Endothelial cell of umbilical vein (primary cell): ENCODE data around the gene MRNIP. TPM values are rescaled to one million over a fixed set of nuclear protein-coding genes. Genes with fewer than 3 reads are reported as not detected.

Experiments used
- BruUV-seq: library from RNA; stranded (reverse); fragments of 400-500 nt; replicated peaks from 2 replicates; lab custom pipeline; 2021; lab: Mats Ljungman, UMichigan
- CTCF ChIA-PET: fragments of 300-600, 350-600 bp; sonication (Branson Sonifier 250); formaldehyde crosslinking; loops from one replicate; lab custom pipeline; 2021; ENCODE audit warnings: antibody characterized with exemption, inconsistent platforms; lab: Charles Lee
- POLR2A ChIA-PET: fragments of 300-600, 350-600 bp; sonication (Branson Sonifier 250); formaldehyde crosslinking; loops from one replicate; lab custom pipeline; 2021; ENCODE audit warnings: antibody characterized with exemption, inconsistent platforms; lab: Charles Lee
- DNase-seq: peaks from one replicate; pipeline ENCODE4 v3.0.0-alpha.2; 2011; ENCODE audit warnings: low read depth, low spot score
- FAIRE-seq: peaks from 2 replicates; lab custom pipeline; 2011; peaks lifted over from hg19 to GRCh38; lab: Jason Lieb, UNC
- H2AFZ ChIP-seq: 2 replicates; pipeline ENCODE4 v1.6.0; 2012; ENCODE audit warnings: low read depth, low read length, control low read depth, inconsistent platforms
- H3K27ac ChIP-seq: 2 replicates; pipeline ENCODE4 v1.5.1; 2011; ENCODE audit warnings: low read depth, mild to moderate bottlenecking, control low read depth, low read length, moderate library complexity; ENCODE audit not compliant: insufficient read depth
- H3K27me3 ChIP-seq, 2 experiments: 2 replicates each; pipeline versions ENCODE4 v1.6.0 to v1.6.1; 2011; ENCODE audit warnings: low read length in 2 of 2, mixed read lengths in 1 of 2; ENCODE audit not compliant: control insufficient read depth in 2 of 2, insufficient read depth in 2 of 2
- H3K36me3 ChIP-seq, 2 experiments: 2 replicates in 1 of 2; 3 replicates in 1 of 2; pipeline ENCODE4 v1.5.1; 2011; ENCODE audit warnings: low read length in 2 of 2, mild to moderate bottlenecking in 1 of 2, moderate library complexity in 1 of 2; ENCODE audit not compliant: control insufficient read depth in 2 of 2, insufficient read depth in 2 of 2; ENCODE audit errors: extremely low read depth in 1 of 2
- H3K4me1 ChIP-seq: 3 replicates; pipeline ENCODE4 v1.5.1; 2011; ENCODE audit warnings: mild to moderate bottlenecking, low read length; ENCODE audit not compliant: control insufficient read depth, insufficient read depth; ENCODE audit errors: extremely low read depth
- H3K4me2 ChIP-seq: 2 replicates; pipeline ENCODE4 v1.6.1; 2011; ENCODE audit warnings: low read length, control low read depth, mixed read lengths; ENCODE audit not compliant: insufficient read depth
- H3K4me3 ChIP-seq, 3 experiments: fragments of 200-600 bp in 1 of 3; sonication (generic), shearing (Covaris generic) in 1 of 3; replicated peaks in 1 of 3; 2 replicates each; pipeline ENCODE4 v1.5.1; 2011 to 2016; ENCODE audit warnings: control low read depth in 3 of 3, low read length in 3 of 3, mild to moderate bottlenecking in 2 of 3, inconsistent platforms in 1 of 3, low read depth in 1 of 3, moderate library complexity in 1 of 3; ENCODE audit not compliant: insufficient read depth in 1 of 3
- H3K79me2 ChIP-seq: 2 replicates; pipeline ENCODE4 v1.6.0; 2012; ENCODE audit warnings: low read length, inconsistent platforms; ENCODE audit not compliant: control insufficient read depth, insufficient read depth
- H3K9ac ChIP-seq: replicated peaks from 2 replicates; pipeline ENCODE3; 2011; ENCODE audit warnings: low read length, control low read depth; ENCODE audit not compliant: insufficient read depth; ENCODE audit errors: extremely low read depth
- H3K9me1 ChIP-seq: replicated peaks from 3 replicates; pipeline ENCODE4 v1.6.0; 2011; ENCODE audit warnings: mild to moderate bottlenecking, low read length; ENCODE audit not compliant: control insufficient read depth, insufficient read depth; ENCODE audit errors: extremely low read depth
- H3K9me3 ChIP-seq: replicated peaks from 2 replicates; pipeline ENCODE4 v1.5.1; 2012; ENCODE audit warnings: low read length, inconsistent platforms; ENCODE audit not compliant: control insufficient read depth, insufficient read depth
- H4K20me1 ChIP-seq: replicated peaks from 2 replicates; pipeline ENCODE3; 2011; ENCODE audit warnings: mild to moderate bottlenecking, low read length; ENCODE audit not compliant: control insufficient read depth, insufficient read depth; ENCODE audit errors: extremely low read depth
- EZH2 ChIP-seq: IDR thresholded peaks from 2 replicates; pipeline ENCODE4 v1.6.1; 2012; ENCODE audit warnings: borderline replicate concordance, low read depth, mild to moderate bottlenecking, moderate library complexity, low read length, inconsistent platforms; ENCODE audit not compliant: severe bottlenecking
- FOS ChIP-seq: IDR thresholded peaks from 2 replicates; pipeline ENCODE4 v1.6.1; 2011; ENCODE audit warnings: mild to moderate bottlenecking, low read length, moderate library complexity, borderline replicate concordance; ENCODE audit not compliant: insufficient read depth
- GATA2 ChIP-seq: IDR thresholded peaks from 2 replicates; pipeline ENCODE4 v1.7.0; 2011; ENCODE audit warnings: low read depth, mild to moderate bottlenecking, moderate library complexity, mixed read lengths, low read length; ENCODE audit not compliant: insufficient read length, insufficient read depth
- JUN ChIP-seq: IDR thresholded peaks from 2 replicates; pipeline ENCODE4 v1.6.1; 2011; ENCODE audit warnings: borderline replicate concordance, low read depth; ENCODE audit not compliant: insufficient read length, insufficient read depth
- MYC ChIP-seq: IDR thresholded peaks from one replicate; pipeline ENCODE4 v1.6.1; 2011; ENCODE audit warnings: mild to moderate bottlenecking, low read depth, low read length
- POLR2A ChIP-seq: IDR thresholded peaks from 2 replicates; pipeline ENCODE4 v1.6.1; 2012; ENCODE audit warnings: low read depth, mild to moderate bottlenecking, control low read depth, low read length
- POLR2AphosphoS5 ChIP-seq: IDR thresholded peaks from 2 replicates; pipeline ENCODE4 v1.6.1; 2012; ENCODE audit warnings: low read depth, mild to moderate bottlenecking, control low read depth, low read length, moderate library complexity; ENCODE audit not compliant: insufficient read depth
- dilution Hi-C: fragments of 300-500 bp; cut with MboI; formaldehyde crosslinking; loops from one replicate; pipeline ENCODE4 v1.15.0; 2019; ENCODE audit warnings: low sequenced_read_pairs; ENCODE audit not compliant: extremely low pct_ligation_motif_present
- intact Hi-C: fragments of 100-400 bp; cut with micrococcal nuclease; formaldehyde crosslinking; loops from one replicate; pipeline ENCODE4 v1.10.0; 2022
- polyA plus RNA-seq, 4 experiments: library from polyadenylated mRNA; depleted of rRNA in 3 of 4; stranded (reverse) in 3 of 4; unstranded in 1 of 4; fragments of >200 nt; gene quantifications; 2 replicates each; pipeline versions ENCODE4 v1.2.1 to v1.2.3, GENCODE V29; 2011 to 2012; ENCODE audit warnings: missing spikeins in 1 of 4
- total RNA-seq: library from RNA; stranded (reverse); gene quantifications from 2 replicates; pipeline ENCODE4 v1.2.3, GENCODE V29; 2021
- TF ChIP-seq, protein P1 (sequence below): IDR thresholded peaks from 2 replicates; pipeline ENCODE4 v1.6.1; 2011; ENCODE audit not compliant: insufficient read depth, insufficient read length

The MRNIP gene
- total and polyA plus RNA-seq, 2 donors (not counting 3 experiments of a cell fraction or from before 2014, with no cell fraction given) = 17.1 to 19.1 TPM

DNA sequence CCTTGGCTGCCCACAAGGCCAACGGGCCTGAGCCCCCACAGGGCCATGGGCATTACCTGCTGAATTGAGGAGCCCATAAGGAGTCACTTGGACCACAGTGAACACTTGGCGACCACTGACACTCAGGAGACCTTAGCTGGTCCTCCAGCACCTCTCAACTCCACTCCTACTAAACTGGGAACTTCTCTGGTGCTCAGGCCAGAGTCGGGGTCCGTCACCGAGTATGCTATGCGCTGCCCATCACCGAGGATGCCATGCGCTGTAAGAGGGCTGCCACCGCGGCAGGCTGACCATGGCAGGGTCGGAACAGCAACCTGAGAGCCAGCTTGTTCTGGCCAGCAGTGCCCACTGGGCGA, 38.5 kb downstream of the MRNIP start:
- Histone ChIP-seq H3K9me1 (no peaks in the 10 kb centered on the region), H3K4me3 (peak overlapping the region in 1 of 3 experiments; percentile 90), H3K79me2 (peaks cover 45% of the 10 kb centered on the region), H3K36me3 (peaks cover 17 to 24% of the 10 kb centered on the region in 2 experiments), H3K27me3 (no peaks in the 10 kb centered on the region), H3K4me2 (peak overlapping the region; percentile 26), H3K27ac (peak overlapping the region; percentile 96), H3K4me1 (peaks cover 37% of the 10 kb centered on the region), H3K9me3 (no peaks in the 10 kb centered on the region), H4K20me1 (peaks cover 10% of the 10 kb centered on the region), H3K9ac (peak overlapping the region; percentile 70), H2AFZ (no peak overlapping the region)
- ChIA-PET CTCF (interaction anchor here (0.6 to 2.6 kb wide), 4 partner anchors 18 to 88 kb away, joined by 3 to 21 read pairs (median 6); partner anchors contain the start of gene MAML1), POLR2A (interaction anchor here (0.5 to 1.7 kb wide), 12 partner anchors 9 to 261 kb away, joined by 3 to 18 read pairs (median 7); partner anchors contain the start of genes HNRNPH1, MAML1 and MRNIP)
- peak; percentile 39 for DNase-seq
- dilution Hi-C loops (no loop called here), intact Hi-C loops (loop anchor here (2.0 to 5.0 kb wide), 3 partner anchors 141 to 263 kb away; partner anchors contain the start of gene RNF130)
- FAIRE-seq = no peak
- TF ChIP-seq FOS (no peak), EZH2 (no peak), MYC (no peak), GATA2 (no peak), POLR2A (no peak), POLR2AphosphoS5 (no peak), JUN (no peak)
- TF ChIP-seq, protein P1, sequence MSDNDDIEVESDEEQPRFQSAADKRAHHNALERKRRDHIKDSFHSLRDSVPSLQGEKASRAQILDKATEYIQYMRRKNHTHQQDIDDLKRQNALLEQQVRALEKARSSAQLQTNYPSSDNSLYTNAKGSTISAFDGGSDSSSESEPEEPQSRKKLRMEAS = no peak
- BruUV-seq = TSS peak; percentile 48
